HG02884 (cell line): Measurements from ENCODE around the gene TEC.
"Not testable (repeated sequence)": the region's sequence is repeated elsewhere in the genome, so short reads cannot be mapped to it uniquely, and the experiment has no call there.

Source experiments
- ATAC-seq: cut with Tn5 transposase; IDR thresholded peaks from one replicate; pipeline ENCODE4 v1.9.1; 2021; ENCODE audit warnings: mild to moderate bottlenecking, moderate library complexity; ENCODE audit not compliant: unreplicated experiment

The TEC gene

DNA sequence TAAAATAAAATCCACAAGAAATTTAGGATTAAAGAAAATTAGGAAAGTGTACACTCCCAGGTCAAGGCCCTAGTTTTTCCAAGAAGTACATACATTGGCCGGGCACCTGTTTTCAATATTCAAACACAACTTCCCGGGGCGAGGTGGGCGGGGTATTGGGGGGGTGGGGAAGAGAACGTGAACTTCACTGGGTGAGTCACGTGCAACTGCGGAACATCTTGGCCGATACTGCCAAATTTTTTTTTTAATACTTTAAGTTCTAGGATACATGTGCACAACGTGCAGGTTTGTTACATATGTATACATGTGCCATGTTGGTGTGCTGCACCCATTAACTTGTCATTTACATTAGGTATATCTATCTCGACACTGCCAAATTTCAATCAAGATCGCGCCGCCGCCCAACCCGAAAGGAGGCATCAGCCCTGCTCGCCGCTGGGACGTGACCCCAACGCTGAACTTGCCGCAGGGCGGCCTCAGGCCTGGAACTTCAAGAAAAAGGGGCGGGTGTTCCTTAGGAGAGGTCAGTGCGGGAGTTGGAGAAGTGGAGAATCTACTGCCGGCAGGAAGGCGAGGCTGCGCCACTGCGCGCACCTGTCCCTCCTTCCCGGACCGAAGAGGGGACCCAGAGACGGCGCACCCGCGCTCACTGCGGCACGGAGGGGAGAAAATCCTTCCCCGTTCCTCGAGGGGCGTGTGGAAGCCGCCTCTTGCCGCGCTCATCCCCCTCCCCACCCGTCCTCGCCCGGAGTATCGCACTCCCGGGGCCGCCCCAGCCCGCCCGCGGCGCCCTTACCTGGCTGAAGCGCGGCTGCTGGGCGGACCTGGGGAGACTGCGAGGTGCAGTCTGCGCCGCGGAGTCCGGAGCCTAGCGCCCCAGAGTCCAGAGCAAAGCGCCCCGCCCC is at the start of gene TEC:
TEC (minus strand) TSS at position 883 of the 905 bp plus-strand sequence. CDS start 41,224 bp downstream, outside the sequence.
- peak; percentile 21 for ATAC-seq

DNA sequence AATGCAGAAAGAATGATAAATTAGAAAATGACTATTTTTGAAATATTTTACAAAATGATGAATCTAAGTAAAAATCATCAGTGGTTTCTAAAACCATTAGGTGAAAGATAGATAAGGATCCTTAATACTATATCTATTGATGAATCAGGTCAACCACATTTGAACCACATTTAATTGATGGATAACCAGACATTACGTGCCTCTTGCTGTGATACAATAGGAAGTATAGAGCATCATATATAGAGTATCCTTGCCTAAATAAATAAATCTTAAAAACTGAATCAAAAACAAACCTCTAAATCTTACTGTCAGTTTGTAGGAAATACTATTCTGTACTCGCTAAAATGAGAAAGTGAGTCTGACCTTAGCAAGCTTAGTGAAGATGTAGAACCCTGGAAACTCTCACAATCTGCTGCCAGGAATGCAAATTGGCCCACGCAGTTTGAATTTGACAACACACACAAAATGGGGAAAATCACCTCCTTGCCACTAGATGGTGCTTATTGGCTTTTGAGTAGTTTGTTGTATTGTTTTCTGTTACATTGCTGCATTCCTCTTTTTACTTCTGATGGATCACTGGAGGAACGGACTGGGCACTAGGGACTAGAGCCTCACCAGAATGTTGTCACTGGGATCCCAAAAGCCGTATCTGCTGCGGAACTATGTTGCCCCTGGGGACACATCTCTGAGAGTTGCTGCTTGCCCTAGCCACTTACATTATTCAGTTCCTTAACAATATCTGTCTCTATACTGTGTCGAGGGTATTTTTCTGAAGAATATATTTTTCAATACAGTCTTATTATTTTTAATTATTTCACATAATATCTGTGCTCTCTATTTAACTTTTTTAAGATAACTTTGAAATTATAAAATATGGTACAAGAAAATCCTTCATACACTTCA is 46.3 kb upstream of the TEC start:
- peak; percentile 84 for ATAC-seq

DNA sequence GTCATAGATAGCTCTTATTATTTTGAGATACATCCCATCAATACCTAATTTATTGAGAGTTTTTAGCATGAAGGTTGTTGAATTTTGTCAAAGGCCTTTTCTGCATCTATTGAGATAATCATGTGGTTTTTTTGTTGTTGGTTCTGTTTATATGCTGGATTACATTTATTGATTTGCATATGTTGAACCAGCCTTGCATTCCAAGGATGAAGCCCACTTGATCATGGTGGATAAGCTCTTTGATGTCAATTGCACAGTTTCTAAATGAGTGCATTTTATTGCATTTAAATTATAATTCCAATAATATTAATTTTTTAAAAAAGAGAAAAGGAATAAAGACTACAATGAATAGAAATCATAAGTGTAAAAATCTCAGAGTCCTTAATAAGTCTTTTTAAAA is 45.1 kb upstream of the TEC start:
- ATAC-seq: not testable (repeated sequence)

DNA sequence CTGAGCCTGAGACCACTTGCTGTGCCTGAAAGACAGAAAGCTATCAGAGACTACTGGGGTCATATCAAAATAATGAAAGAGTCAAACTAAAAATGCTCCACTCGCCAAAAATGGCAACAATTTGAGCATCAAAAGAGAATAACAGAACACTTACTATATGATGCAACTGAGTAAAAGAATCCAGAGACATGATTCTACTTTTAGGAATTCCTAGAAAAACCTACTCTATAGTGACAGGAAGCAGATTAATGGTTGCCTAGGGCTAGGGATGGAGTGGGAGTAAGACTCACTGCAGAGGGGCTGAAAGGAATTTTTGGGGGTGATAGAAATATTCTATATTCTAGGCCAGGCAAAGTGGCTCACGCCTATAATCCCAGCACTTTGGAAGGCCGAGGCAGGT is 42.3 kb upstream of the TEC start:
- no peak for ATAC-seq

DNA sequence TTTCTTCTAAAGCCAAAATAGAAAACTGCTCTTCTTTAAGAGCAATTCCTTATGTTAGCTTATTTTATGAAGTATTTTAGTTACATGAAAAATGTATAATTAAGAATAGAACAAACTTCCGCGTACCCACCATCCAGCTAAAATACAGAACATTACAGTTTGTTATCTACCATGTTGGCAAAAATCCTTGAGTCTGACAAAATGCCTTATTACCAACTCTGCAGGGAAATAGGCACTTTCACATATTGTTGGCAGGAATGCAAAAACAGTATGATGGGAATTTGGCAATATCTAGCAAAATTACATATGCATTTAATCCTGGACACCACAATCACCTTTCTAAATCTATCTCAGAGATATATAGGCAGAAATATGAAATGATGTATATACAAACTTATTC is 39.3 kb upstream of the TEC start:
- no peak for ATAC-seq

DNA sequence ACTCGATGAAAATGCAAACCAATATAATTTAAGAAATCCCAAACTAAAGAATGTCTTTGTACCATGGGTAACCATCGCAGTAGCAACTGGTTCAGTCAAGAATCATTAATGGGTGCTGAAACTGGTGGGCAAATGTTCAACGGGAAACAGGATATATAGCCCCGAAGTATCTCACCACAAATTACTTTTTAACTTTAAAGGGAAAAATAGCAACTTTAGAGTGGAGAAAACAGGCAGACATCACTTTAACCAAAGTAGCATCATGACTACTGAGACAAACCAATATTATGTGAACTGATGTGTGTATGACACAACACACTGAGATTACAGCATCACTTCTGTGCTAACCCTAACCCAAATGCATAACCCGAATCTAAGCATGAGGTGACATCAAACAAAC is 37.9 kb upstream of the TEC start:
- ATAC-seq: no peak

DNA sequence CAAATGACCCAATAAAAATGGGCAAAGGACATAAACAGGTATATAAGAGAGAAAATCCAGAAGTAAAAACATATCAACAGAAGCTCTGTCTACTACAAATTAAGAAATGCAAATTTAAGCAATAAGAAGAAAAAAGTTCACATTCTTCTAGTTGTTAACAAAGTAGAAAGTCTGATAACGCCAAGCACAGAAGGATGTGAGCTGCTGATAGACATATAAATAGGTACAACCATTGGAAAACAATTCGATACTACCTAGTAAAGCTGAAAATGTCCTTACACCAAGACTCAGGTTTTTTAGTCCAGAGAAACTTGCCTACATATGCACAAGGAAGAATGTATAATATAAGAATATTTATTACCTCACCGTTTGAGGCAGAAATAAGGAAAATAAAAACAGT is 35.9 kb upstream of the TEC start:
- no peak for ATAC-seq

DNA sequence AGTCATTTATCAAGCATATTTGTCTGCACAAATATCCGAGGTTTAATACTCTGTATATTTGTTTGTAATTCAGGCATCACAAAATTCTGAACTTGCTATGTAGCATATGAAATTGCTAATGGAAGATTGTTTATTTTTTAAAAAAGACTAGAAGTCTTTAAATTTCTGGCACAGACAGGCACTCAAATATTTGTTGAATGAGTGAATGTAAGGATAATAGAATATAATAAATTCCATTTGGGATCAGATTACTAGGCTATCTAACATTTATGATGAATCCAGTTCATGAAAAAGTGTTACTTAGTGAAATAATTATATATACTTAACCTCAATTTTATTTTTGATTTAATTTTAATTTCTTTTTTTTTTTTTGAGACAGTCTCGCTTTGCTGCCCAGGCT is 30.4 kb upstream of the TEC start:
- ATAC-seq: no peak

DNA sequence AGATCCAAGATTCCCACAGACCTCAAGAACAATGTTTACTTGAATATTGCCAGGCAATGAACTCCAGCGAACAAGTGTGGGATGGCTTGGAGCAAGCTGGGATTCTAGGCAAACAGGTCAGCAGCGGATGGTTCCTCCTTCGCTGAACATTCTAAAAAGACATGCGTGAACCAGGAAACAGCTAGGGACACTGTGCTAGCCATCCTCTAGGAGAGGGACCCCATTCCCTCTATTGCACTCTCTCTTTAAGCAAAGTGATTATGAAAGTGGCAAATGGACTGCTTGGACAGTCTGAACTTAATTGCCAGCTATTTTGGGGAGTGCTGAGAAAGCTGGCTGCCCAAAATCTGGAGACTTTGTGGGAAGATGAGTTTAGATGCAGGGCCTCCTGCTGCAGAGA is 29.9 kb upstream of the TEC start:
- ATAC-seq: no peak

DNA sequence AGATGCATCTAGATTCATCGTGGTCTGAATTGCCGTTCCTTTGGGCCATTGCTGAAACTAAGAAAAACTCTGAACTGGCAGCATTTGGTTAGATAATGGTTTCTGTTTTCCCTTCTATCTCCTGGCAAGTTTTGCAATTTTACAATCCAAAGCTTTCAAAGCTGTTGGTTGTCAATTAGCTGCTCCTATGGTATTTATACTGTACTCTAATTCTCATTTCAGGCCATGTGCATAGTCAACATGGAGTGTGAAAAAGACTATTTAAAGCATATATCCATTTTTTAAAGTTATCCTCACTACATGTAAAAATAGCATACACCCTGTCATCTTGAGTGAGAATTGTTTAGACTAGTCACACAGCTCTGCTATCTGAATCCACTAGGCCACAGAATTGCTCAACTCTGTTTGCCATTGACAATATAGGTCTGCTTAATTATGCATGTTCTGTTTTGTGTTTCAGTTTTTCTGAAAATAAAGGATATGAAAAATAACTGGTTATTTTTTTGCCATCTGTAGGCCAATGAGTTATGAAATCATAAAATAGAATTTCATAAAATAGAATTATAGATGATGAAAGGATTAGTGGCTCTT is 27.7 kb upstream of the TEC start:
- ATAC-seq: no peak

DNA sequence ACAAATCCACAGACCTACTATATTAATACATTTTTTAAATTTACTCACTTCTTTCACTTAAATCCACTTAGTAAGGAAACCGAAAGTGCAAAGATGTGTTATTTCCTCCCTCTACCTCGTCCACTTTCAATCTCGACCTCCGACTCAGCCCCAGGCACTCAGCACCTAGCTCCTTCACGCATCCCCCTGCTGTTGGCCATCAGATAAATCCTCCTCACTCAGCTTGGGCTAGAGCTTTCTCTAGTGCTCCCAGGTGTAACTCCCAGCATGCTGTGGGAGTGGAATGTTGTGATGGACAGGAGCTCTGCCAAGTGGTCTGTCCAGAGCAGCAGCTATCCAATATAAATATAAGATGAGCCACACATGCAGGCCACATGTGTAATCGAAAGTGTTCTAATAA is 26.7 kb upstream of the TEC start:
- ATAC-seq: peak; percentile 83

DNA sequence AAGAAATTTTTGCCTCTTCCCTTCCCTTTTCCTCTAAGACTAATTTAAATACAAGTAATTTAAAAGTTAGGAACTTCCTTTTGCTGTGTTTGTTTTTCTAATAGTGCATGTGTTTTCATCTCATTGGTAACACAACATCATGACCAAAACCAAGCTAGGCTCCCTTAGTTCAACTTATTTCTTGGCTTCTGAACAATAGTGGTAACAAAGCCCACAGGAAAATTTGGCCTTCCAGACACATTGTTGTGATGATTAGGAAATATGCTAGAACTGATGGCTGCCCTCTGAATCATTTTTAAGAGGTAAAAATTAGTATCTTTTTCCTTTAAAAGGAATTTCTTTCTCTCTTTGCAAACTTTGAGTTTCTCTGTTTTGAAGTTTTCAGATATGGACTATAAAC is 25.5 kb upstream of the TEC start:
- ATAC-seq: no peak

DNA sequence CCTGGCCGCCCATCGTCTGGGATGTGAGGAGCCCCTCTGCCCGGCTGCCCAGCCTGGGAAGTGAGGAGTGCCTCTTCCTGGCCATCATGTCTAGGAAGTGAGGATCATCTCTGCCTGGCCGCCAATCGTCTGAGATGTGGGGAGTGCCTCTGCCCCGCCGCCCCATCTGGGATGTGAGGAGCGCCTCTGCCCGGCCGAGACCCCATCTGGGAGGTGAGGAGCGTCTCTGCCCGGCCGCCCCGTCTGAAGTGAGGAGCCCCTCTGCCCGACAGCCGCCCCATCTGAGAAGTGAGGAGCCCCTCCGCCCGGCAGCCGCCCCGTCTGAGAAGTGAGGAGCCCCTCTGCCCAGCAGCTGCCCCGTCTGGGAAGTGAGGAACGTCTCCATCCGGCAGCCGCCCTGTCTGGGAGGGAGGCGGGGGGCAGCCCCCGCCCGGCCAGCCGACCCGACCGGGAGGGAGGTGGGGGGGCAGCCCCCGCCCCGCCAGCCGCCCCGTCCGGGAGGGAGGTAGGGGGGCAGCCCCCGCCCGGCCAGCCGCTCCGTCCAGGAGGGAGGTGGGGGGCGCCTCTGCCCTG is 22.7 kb upstream of the TEC start:
- ATAC-seq: not testable (repeated sequence)

DNA sequence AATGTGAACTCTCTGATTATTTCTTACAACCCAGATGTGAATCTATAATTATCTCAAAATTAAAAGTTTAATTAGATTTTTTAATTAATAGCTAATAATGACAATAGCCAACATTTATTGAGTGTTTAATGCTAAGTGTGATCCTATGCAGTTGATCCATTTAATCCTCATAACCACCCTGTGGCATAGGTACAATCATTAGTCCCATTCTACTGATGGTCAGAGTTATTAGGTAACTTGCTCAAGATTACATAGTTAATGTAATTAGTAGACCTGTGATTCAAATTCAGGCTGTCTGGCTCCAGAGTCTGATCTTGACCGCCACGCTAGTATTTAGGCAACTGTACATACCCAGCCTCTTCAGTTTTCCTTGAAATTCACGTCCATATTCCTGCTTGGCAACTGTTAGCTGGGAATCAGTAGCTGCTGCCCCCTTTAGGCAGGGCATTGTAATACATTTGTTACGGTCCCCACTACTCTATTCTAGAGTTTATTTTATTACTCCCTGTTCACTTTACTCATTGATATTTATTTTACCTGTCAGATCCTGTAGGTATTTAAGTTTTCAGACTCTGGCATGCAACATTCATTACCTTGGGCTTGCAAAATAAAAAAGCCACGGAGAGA is 20.6 kb upstream of the TEC start:
- ATAC-seq: no peak

DNA sequence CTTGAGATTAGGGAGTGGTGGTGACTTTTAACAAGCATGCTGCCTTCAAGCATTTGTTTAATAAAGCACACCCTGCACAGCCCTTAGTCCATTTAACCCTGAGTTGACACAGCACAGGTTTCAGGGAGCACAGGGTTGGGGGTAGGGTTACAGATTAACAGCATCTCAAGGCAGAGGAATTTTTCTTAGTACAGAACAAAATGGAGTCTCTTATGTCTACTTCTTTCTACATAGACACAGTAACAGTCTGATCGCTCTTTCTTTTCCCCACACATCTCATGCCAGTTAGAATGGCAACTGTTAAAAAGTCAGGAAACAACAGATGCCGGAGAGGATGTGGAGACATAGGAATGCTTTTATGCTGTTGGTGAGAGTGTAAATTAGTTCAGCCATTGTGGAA is 16.4 kb upstream of the TEC start:
- ATAC-seq: not testable (repeated sequence)

DNA sequence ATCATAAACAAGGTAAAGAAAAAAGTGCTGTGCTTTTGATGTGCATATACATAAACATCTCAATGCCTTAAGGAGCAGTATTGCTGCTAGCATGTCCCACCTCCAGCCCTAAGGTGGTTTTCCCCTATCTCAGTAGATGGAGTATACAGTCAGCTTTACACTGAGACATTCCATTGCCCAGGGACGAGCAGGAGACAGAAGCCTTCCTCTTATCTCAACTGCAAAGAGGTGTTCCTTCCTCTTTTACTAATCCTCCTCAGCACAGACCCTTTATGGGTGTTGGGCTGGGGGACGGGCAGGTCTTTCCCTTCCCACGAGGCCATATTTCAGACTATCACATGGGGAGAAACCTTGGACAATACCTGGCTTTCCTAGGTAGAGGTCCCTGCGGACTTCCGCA is 16.0 kb upstream of the TEC start:
- ATAC-seq: not testable (repeated sequence)

DNA sequence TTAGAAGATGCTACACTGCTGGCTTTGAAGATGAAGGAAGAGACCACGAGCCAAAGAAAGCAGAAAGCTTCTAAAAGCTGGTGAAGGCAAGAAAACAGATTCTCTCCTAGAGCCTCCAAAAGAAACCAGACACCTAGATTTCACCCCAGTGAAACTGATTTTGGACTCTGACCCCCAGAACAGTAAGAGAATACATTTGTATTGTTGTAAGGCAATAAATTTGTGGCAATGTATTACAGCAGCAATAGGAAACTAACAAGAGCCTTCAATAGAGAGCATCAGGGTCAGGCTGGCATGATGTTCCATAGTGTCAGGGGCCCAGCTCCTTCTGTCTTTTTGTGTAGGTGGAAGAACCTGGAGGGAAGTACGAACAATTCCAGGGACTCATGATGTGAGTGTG is 6.0 kb upstream of the TEC start:
- no peak for ATAC-seq

DNA sequence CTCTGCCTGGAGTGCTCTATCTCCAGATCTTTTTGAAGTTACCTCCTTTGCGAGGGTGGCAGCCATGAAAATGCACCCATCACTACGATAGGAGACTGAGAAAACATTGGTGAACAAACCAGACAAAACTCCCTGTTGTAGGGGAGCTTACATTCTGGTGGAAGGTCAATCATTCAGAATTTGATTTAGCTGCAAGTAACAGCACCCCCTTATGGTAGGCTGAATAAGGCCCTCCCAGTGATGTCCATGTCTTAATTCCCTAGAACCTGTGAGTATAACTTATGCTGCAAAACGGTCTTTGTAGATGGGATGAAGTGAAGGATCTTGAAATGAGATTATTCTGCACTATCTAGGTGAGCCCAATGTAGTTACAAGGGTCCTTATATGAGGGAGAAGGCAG is 5.6 kb upstream of the TEC start:
- no peak for ATAC-seq

DNA sequence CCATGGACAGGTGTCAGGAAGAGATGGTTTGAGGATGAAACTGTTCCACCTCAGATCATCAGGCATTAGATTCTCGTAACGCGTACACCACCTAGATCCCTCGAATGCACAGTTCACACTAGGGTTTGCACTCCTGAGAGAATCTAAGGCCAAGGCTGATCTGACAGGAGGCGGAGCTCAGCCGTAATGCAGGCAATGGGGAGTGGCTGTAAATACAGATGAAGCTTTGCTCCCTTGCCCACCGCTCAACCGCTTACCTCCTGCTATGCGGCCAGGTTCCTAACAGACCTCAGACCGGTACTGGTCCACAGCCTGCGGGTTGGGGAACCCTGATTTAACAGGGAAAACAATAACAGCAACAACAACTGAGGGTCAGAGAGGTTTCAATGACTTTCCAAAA is 2.0 kb upstream of the TEC start:
- no peak for ATAC-seq

DNA sequence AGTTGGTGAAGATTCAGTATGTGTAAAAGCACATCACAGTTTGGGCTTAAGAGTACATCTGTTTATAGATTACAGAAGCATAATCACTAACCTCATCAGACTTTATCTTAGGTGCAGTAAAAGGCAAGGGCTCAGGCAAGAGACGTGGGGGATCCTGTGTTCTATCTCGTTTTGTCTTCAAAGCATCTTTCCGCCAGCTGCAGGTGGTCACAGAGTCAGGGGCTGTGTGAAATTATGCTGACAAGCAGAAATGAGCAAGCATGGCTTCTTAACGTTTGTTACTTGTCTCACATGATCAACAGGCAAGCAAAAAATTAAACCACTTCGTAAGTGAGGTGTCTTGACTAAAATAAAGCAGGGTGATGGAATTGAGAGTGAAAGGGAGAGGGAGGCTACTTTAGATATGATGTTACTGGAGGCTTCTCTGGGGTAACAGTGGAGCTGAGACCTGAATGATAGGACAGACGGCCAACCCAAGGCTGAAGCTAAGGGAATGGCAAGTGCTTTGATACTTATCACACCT is 1.4 kb upstream of the TEC start:
- peak; percentile 15 for ATAC-seq
